Measurements from ENCODE around the gene C1QTNF5. TPM values are rescaled to one million over a fixed set of nuclear protein-coding genes. Genes with fewer than 3 reads are reported as not detected.

Gene C1QTNF5
- polyA plus RNA-seq, 1 donor from 2014 or later, result not detected

- H4K20me1 ChIP-seq (ENCODE audit: insufficient read depth), result no peaks in the 10 kb centered on the region
- TF ChIP-seq TAF1 (IDR thresholded peaks at IDR 0.05; ENCODE audit: low read depth), result no peak
- no peak for TF ChIP-seq CTCF (IDR thresholded peaks at IDR 0.05; ENCODE audit: poor library complexity, severe bottlenecking)
- TF ChIP-seq EP300 (conservative IDR thresholded peaks at IDR 0.05; ENCODE audit: poor library complexity, severe bottlenecking), result no peak
- no peak for TF ChIP-seq REST (IDR thresholded peaks at IDR 0.05; ENCODE audit: borderline replicate concordance)
- no peak for TF ChIP-seq SMC3 (conservative IDR thresholded peaks at IDR 0.05; ENCODE audit: poor library complexity)
- no peak for TF ChIP-seq EZH2 (IDR thresholded peaks at IDR 0.05; ENCODE audit: borderline replicate concordance, insufficient read depth, low read length, poor library complexity, severe bottlenecking)
- no peak for TF ChIP-seq POLR2AphosphoS5 (IDR thresholded peaks at IDR 0.05)
- TF ChIP-seq RAD21 (conservative IDR thresholded peaks at IDR 0.05), result no peak
- no peak for TF ChIP-seq MXI1 (conservative IDR thresholded peaks at IDR 0.05; ENCODE audit: poor library complexity, severe bottlenecking)
- no peaks in the 10 kb centered on the region for H3K9me3 ChIP-seq (ENCODE audit: low read length)
- H3K9ac ChIP-seq (ENCODE audit: low read length), result no peak overlapping the region
- H3K27me3 ChIP-seq (ENCODE audit: insufficient read depth, low read depth, low read length), result peaks cover 29% of the 10 kb centered on the region
- H3K79me2 ChIP-seq (replicated peaks; ENCODE audit: insufficient read depth, low read length), result no peaks in the 10 kb centered on the region
- no peak overlapping the region for H3K27ac ChIP-seq (ENCODE audit: low read length)
- H3K4me3 ChIP-seq (ENCODE audit: low read length), result peak overlapping the region; percentile 78
- no peak overlapping the region for H2AFZ ChIP-seq (ENCODE audit: low read depth, low read length)
- H3K36me3 ChIP-seq (ENCODE audit: insufficient read depth, low read length), result no peaks in the 10 kb centered on the region
- H3F3A ChIP-seq (ENCODE audit: insufficient read depth, low read length, poor library complexity, severe bottlenecking), result no peaks in the 10 kb centered on the region
- no peak overlapping the region for H3K4me2 ChIP-seq (ENCODE audit: low read length)
- no peaks in the 10 kb centered on the region for H3K9me2 ChIP-seq (ENCODE audit: insufficient read depth, low read length)
These were observed 25.3 kb downstream of the C1QTNF5 start for GRCh38 chr11:119315131-119316015.

- Histone ChIP-seq H3K27ac (ENCODE audit: low read length) (no peak overlapping the region), H3K9ac (ENCODE audit: low read length) (no peak overlapping the region), H3K36me3 (ENCODE audit: insufficient read depth, low read length) (no peaks in the 10 kb centered on the region), H3K4me2 (ENCODE audit: low read length) (no peak overlapping the region), H3K9me3 (ENCODE audit: low read length) (no peaks in the 10 kb centered on the region), H3K27me3 (ENCODE audit: insufficient read depth, low read depth, low read length) (peaks cover 29% of the 10 kb centered on the region), H3K9me2 (ENCODE audit: insufficient read depth, low read length) (no peaks in the 10 kb centered on the region), H3F3A (ENCODE audit: insufficient read depth, low read length, poor library complexity, severe bottlenecking) (no peaks in the 10 kb centered on the region), H4K20me1 (ENCODE audit: insufficient read depth) (no peaks in the 10 kb centered on the region), H3K79me2 (replicated peaks; ENCODE audit: insufficient read depth, low read length) (no peaks in the 10 kb centered on the region), H2AFZ (ENCODE audit: low read depth, low read length) (no peak overlapping the region), H3K4me3 (ENCODE audit: low read length) (no peak overlapping the region)
- no peak for TF ChIP-seq RAD21 (conservative IDR thresholded peaks at IDR 0.05)
- no peak for TF ChIP-seq CTCF (IDR thresholded peaks at IDR 0.05; ENCODE audit: poor library complexity, severe bottlenecking)
- TF ChIP-seq REST (IDR thresholded peaks at IDR 0.05; ENCODE audit: borderline replicate concordance), result no peak
- TF ChIP-seq EP300 (conservative IDR thresholded peaks at IDR 0.05; ENCODE audit: poor library complexity, severe bottlenecking), result no peak
- no peak for TF ChIP-seq TAF1 (IDR thresholded peaks at IDR 0.05; ENCODE audit: low read depth)
- TF ChIP-seq SMC3 (conservative IDR thresholded peaks at IDR 0.05; ENCODE audit: poor library complexity), result no peak
- TF ChIP-seq POLR2AphosphoS5 (IDR thresholded peaks at IDR 0.05), result no peak
- TF ChIP-seq MXI1 (conservative IDR thresholded peaks at IDR 0.05; ENCODE audit: poor library complexity, severe bottlenecking), result no peak
- no peak for TF ChIP-seq EZH2 (IDR thresholded peaks at IDR 0.05; ENCODE audit: borderline replicate concordance, insufficient read depth, low read length, poor library complexity, severe bottlenecking)
These were observed 26.0 kb downstream of the C1QTNF5 start for GRCh38 chr11:119314726-119315125.
